Embryonic facial prominence (tissue), 1 donor: ENCODE measurements around the gene SAYSD1.

ENCODE experiments used
- DNase-seq: peaks from one replicate; pipeline ENCODE4 v3.0.0-alpha.2; 2016; ENCODE audit errors: extremely low spot score

Gene SAYSD1

GRCh38 chr6:39108041-39108839 is 6.7 kb downstream of the SAYSD1 start:
- DNase-seq = no peak

- no peak for DNase-seq
These were observed 7.3 kb downstream of the SAYSD1 start for GRCh38 chr6:39107641-39108040.

- no peak for DNase-seq
These were observed 8.0 kb downstream of the SAYSD1 start for GRCh38 chr6:39107034-39107433.

- no peak for DNase-seq
These were observed 10.5 kb downstream of the SAYSD1 start for GRCh38 chr6:39104528-39104927.

GRCh38 chr6:39102821-39103136 is 12.2 kb downstream of the SAYSD1 start:
- DNase-seq = no peak

- DNase-seq = no peak
These were observed 12.7 kb downstream of the SAYSD1 start for GRCh38 chr6:39102071-39102820.

- DNase-seq = no peak
These were observed 14.6 kb downstream of the SAYSD1 start for GRCh38 chr6:39100358-39100757.

GRCh38 chr6:39095578-39095977 is 19.4 kb downstream of the SAYSD1 start:
- no peak for DNase-seq

- DNase-seq = no peak
These were observed 21.8 kb downstream of the SAYSD1 start for GRCh38 chr6:39093149-39093708.

GRCh38 chr6:39092124-39092523 is 22.9 kb downstream of the SAYSD1 start:
- no peak for DNase-seq

GRCh38 chr6:39091220-39091619 is 23.8 kb downstream of the SAYSD1 start:
- no peak for DNase-seq

- DNase-seq = no peak
These were observed 24.9 kb downstream of the SAYSD1 start for GRCh38 chr6:39090036-39090435.

GRCh38 chr6:39088331-39088730 is 26.7 kb downstream of the SAYSD1 start:
- DNase-seq = peak; percentile 8

GRCh38 chr6:39087197-39087596 is 27.8 kb downstream of the SAYSD1 start:
- DNase-seq = no peak

GRCh38 chr6:39086711-39087110 is 28.3 kb downstream of the SAYSD1 start:
- no peak for DNase-seq

GRCh38 chr6:39086294-39086693 is 28.7 kb downstream of the SAYSD1 start:
- no peak for DNase-seq

- DNase-seq = no peak
These were observed 29.7 kb downstream of the SAYSD1 start for GRCh38 chr6:39085129-39085797.

- no peak for DNase-seq
These were observed 30.5 kb downstream of the SAYSD1 start for GRCh38 chr6:39084506-39084905.

GRCh38 chr6:39083231-39083634 is 31.8 kb downstream of the SAYSD1 start:
- DNase-seq = no peak

GRCh38 chr6:39082310-39082709 is 32.7 kb downstream of the SAYSD1 start:
- DNase-seq = no peak

- no peak for DNase-seq
These were observed 34.6 kb downstream of the SAYSD1 start for GRCh38 chr6:39080246-39080875.
